ENCODE measurements around the gene MYH10. TPM values are rescaled to one million over a fixed set of nuclear protein-coding genes. Genes with fewer than 3 reads are reported as not detected.
A peak's percentile ranks its signal among the peaks of the same experiment; 100 is the strongest.

Gene MYH10
- total and polyA plus RNA-seq, 4 donors: 9.1 to 79.1 (median 25.9) TPM

- H3K9ac ChIP-seq (ENCODE audit: low read depth in 1 of 2, low read length in 2 of 2): peak overlapping the region in 1 of 2 donors; percentile 21
- H3K4me1 ChIP-seq (ENCODE audit: control insufficient read depth in 4 of 4, insufficient read depth in 4 of 4, low read length in 3 of 4): peaks cover 3 to 34% (median 29%) of the 10 kb centered on the region in 4 donors
- no peak for DNase-seq (ENCODE audit: low spot score)
- WGBS: 34% methylated on average over 7 of the region's 7 CpGs
- no peaks in the 10 kb centered on the region for H3K27me3 ChIP-seq (ENCODE audit: control insufficient read depth in 4 of 4, insufficient read depth in 4 of 4, low read length in 3 of 4)
- H3K36me3 ChIP-seq (ENCODE audit: control insufficient read depth in 4 of 4, insufficient read depth in 3 of 4, low read depth in 1 of 4, low read length in 3 of 4): no peaks in the 10 kb centered on the region
- no peaks in the 10 kb centered on the region for H3K9me3 ChIP-seq (ENCODE audit: control insufficient read depth in 4 of 4, low read length in 3 of 4)
- peak overlapping the region; percentile 77 to 84 for H3K27ac ChIP-seq (ENCODE audit: low read depth in 1 of 2, low read length in 2 of 2)
- H3K4me3 ChIP-seq (ENCODE audit: low read depth in 1 of 3, low read length in 3 of 3): no peak overlapping the region
- TF ChIP-seq NR2F2 (IDR thresholded peaks at IDR 0.05) (no peak), CTCF (IDR thresholded peaks at IDR 0.05; ENCODE audit: low read depth, low read length, missing input control) (no peak), GABPA (IDR thresholded peaks at IDR 0.05 in 1 of 2, conservative IDR thresholded peaks at IDR 0.05 in 1 of 2) (no peak), JUND (IDR thresholded peaks at IDR 0.05) (peak; percentile 55 to 91), HNF4A (conservative IDR thresholded peaks at IDR 0.05) (peak; percentile 86 to 95), FOXA2 (IDR thresholded peaks at IDR 0.05) (no peak), RXRA (IDR thresholded peaks at IDR 0.05) (peak; percentile 22 to 76), REST (IDR thresholded peaks at IDR 0.05) (peak; percentile 61), HNF4G (IDR thresholded peaks at IDR 0.05) (peak; percentile 49), TAF1 (conservative IDR thresholded peaks at IDR 0.05) (no peak), RAD21 (IDR thresholded peaks at IDR 0.05) (peak; percentile 24 to 27), FOXA1 (IDR thresholded peaks at IDR 0.05) (no peak), MAX (IDR thresholded peaks at IDR 0.05) (peak; percentile 69), EGR1 (IDR thresholded peaks at IDR 0.05; ENCODE audit: low read depth in 2 of 2) (peak; percentile 56 to 86), SP1 (IDR thresholded peaks at IDR 0.05) (peak; percentile 61), ATF3 (IDR thresholded peaks at IDR 0.05) (peak; percentile 42), ZBTB33 (IDR thresholded peaks at IDR 0.05) (peak; percentile 25), YY1 (IDR thresholded peaks at IDR 0.05) (peak; percentile 83)
Observed at GRCh38 chr17:8430966-8431365, 199.6 kb downstream of the MYH10 start.

Measured in liver (tissue), 9 donors.